Spinal cord (tissue), 10 donors: ENCODE measurements around the gene INPPL1. TPM values are rescaled to one million over a fixed set of nuclear protein-coding genes. Genes with fewer than 3 reads are reported as not detected.
"Not testable (repeated sequence)": the region's sequence is repeated elsewhere in the genome, so short reads cannot be mapped to it uniquely, and the experiment has no call there.

ENCODE experiments used
- DNase-seq, 6 donors: peaks; one replicate each; pipeline versions ENCODE4 v3.0.0 to v3.0.0-alpha.2; 2013 to 2015; ENCODE audit warnings: low spot score in 6 of 6, low read depth in 4 of 6
- H3K27ac ChIP-seq: one replicate; pipeline ENCODE4 v1.5.1; 2013; ENCODE audit warnings: low read depth, low read length, control low read depth
- H3K27me3 ChIP-seq: one replicate; pipeline ENCODE4 v1.6.1; 2013; ENCODE audit warnings: low read length; ENCODE audit not compliant: control insufficient read depth, insufficient read depth
- H3K36me3 ChIP-seq: one replicate; pipeline ENCODE4 v1.6.1; 2013; ENCODE audit warnings: low read length; ENCODE audit not compliant: control insufficient read depth, insufficient read depth
- H3K4me1 ChIP-seq: one replicate; pipeline ENCODE4 v1.6.1; 2013; ENCODE audit warnings: low read length; ENCODE audit not compliant: control insufficient read depth, insufficient read depth
- H3K4me3 ChIP-seq: one replicate; pipeline ENCODE4 v1.5.1; 2013; ENCODE audit warnings: low read depth, low read length, control low read depth
- H3K9me3 ChIP-seq: one replicate; pipeline ENCODE4 v1.6.1; 2013; ENCODE audit warnings: low read length; ENCODE audit not compliant: control insufficient read depth, insufficient read depth
- WGBS: methylation state at CpG from one replicate; pipeline ENCODE4 v1.1.5; 2013; ENCODE audit warnings: missing lambda C conversion rate; ENCODE audit not compliant: insufficient coverage; 5-methylcytosine and 5-hydroxymethylcytosine counted together
- polyA plus RNA-seq, 2 donors: library from polyadenylated mRNA; unstranded; fragments of 120-200 nt; gene quantifications; one replicate each; pipeline ENCODE4 v1.2.1, GENCODE V29; 2013; ENCODE audit not compliant: insufficient read length in 2 of 2
- total RNA-seq, 2 donors: library from RNA; depleted of rRNA in 1 of 2; stranded (reverse); fragments of 120-200 nt in 1 of 2; fragments of >200 nt in 1 of 2; gene quantifications; one replicate each; pipeline versions ENCODE4 v1.2.3 to v1.2.4, GENCODE V29; 2013 to 2014
- donor health status: healthy.

INPPL1 gene
- total and polyA plus RNA-seq, 4 donors, result 34.1 to 147 (median 112) TPM

DNA sequence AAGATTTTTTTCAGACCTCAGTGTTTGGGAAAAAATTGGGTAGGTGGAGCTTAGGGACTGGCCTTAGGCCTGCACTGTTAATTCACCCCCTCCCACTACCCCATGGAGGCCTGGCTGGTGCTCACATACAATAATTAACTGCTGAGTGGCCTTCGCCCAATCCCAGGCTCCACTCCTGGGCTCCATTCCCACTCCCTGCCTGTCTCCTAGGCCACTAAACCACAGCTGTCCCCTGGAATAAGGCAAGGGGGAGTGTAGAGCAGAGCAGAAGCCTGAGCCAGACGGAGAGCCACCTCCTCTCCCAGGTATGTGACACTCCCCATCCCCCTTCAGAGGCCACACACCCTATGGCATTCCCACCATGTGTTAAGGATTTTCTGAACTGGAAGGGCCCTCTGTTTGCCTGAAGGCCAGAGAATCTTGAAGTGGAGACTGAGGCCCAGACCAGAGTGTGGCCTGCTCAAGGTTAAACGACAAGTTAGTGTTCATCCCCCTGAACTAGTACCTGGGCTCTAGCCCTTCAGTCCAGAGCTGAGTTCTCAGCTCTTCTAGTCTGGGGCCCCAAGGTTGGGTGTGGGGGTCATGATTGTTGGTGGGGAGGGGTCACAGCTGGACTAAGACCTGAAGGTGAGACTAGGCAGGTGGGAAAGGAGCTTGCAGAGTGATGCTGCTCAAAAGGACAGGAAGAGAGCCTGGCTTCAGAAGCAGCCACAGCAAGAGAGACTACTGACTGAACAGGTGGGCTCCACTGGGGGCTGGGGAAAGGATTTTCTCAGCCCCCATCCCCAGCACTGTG lies 34.9 kb upstream of the INPPL1 start:
- peak overlapping the region; percentile 27 for H3K27ac ChIP-seq
- peaks cover 10% of the 10 kb centered on the region for H3K4me1 ChIP-seq
- no peaks in the 10 kb centered on the region for H3K27me3 ChIP-seq
- peak in 5 of 6 donors; percentile 13 to 83 (median 38) for DNase-seq
- H3K4me3 ChIP-seq, result no peak overlapping the region
- 70% methylated on average over 2 of the region's 3 CpGs for WGBS
- H3K36me3 ChIP-seq, result no peaks in the 10 kb centered on the region
- H3K9me3 ChIP-seq, result no peaks in the 10 kb centered on the region

DNA sequence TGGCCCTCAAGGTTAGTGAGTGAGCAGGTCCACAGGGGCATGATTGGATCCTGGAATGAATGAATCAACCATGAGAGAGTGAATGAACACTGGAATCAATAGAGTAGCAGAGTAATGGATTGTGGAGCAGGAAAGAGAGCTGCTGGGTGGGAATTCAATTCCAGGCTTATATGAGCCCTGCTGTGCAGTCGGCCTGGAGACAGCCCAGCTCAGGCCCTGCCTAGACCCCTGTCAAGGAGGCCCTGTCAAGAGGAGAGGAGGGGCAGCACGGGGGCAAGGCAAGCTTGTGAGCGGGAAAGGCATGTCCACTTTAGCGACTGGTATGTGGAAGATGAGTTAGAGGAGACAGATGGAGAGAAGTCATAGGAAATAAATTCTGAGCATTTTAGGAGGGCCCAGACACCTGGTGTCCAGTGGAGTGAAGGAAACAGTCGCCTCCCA lies 33.9 kb upstream of the INPPL1 start:
- no peaks in the 10 kb centered on the region for H3K9me3 ChIP-seq
- no peak overlapping the region for H3K27ac ChIP-seq
- no peak for DNase-seq
- peaks cover 10% of the 10 kb centered on the region for H3K4me1 ChIP-seq
- no peaks in the 10 kb centered on the region for H3K36me3 ChIP-seq
- no peaks in the 10 kb centered on the region for H3K27me3 ChIP-seq
- H3K4me3 ChIP-seq, result no peak overlapping the region
- WGBS, result 62% methylated on average over 5 of the region's 5 CpGs

DNA sequence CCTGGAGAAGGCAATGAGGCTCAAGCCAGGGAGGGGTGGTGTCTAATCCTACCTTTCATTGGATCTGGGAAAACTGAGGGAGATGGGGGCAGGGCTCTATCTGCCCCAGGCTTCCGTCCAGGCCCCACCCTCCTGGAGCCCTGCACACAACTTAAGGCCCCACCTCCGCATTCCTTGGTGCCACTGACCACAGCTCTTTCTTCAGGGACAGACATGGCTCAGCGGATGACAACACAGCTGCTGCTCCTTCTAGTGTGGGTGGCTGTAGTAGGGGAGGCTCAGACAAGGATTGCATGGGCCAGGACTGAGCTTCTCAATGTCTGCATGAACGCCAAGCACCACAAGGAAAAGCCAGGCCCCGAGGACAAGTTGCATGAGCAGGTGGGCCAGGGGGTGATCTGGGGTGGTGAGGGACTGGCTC lies 32.6 kb upstream of the INPPL1 start, which contains the start of gene FOLR1:
Gene FOLR1 (plus strand): TSS at position 180 of the 421 bp plus-strand sequence. CDS start 34 bp downstream, at position 214.
- no peaks in the 10 kb centered on the region for H3K27me3 ChIP-seq
- no peaks in the 10 kb centered on the region for H3K9me3 ChIP-seq
- no peak for DNase-seq
- H3K4me3 ChIP-seq, result no peak within 1 kb of the TSS
- no peaks in the 10 kb centered on the region for H3K36me3 ChIP-seq
- H3K27ac ChIP-seq, result no peak within 1 kb of the TSS
- H3K4me1 ChIP-seq, result peaks cover 10% of the 10 kb centered on the region
- WGBS, result 79% methylated on average over 3 of the region's 5 CpGs

DNA sequence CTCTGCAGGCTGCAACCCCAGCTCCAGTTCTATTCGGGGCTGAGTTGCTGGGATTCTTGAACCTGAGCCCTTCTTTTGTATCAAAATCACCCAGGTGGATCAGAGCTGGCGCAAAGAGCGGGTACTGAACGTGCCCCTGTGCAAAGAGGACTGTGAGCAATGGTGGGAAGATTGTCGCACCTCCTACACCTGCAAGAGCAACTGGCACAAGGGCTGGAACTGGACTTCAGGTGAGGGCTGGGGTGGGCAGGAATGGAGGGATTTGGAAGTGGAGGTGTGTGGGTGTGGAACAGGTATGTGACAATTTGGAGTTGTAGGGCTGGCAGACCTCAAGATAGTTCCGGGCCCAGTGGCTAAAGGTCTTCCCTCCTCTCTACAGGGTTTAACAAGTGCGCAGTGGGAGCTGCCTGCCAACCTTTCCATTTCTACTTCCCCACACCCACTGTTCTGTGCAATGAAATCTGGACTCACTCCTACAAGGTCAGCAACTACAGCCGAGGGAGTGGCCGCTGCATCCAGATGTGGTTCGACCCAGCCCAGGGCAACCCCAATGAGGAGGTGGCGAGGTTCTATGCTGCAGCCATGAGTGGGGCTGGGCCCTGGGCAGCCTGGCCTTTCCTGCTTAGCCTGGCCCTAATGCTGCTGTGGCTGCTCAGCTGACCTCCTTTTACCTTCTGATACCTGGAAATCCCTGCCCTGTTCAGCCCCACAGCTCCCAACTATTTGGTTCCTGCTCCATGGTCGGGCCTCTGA lies 28.9 kb upstream of the INPPL1 start:
- no peaks in the 10 kb centered on the region for H3K27me3 ChIP-seq
- 86% methylated on average over 11 of the region's 12 CpGs for WGBS
- no peak overlapping the region for H3K27ac ChIP-seq
- H3K36me3 ChIP-seq, result no peaks in the 10 kb centered on the region
- no peak for DNase-seq
- no peaks in the 10 kb centered on the region for H3K4me1 ChIP-seq
- H3K4me3 ChIP-seq, result no peak overlapping the region
- H3K9me3 ChIP-seq, result no peaks in the 10 kb centered on the region

DNA sequence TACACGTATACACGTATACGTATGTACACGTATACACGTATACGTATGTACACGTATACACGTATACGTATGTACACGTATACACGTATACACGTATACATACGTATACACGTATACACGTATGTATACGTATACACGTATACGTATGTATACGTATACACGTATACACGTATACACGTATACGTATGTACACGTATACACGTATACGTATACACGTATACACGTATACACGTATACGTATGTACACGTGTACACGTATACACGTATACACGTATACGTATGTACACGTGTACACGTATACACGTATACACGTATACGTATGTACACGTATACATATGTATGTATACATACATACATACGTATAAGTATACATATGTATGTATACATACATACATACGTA lies 23.1 kb upstream of the INPPL1 start:
- not testable (repeated sequence) for H3K27ac ChIP-seq, H3K36me3 ChIP-seq, H3K27me3 ChIP-seq, DNase-seq, H3K4me1 ChIP-seq, H3K9me3 ChIP-seq, H3K4me3 ChIP-seq
- 92% methylated on average over 25 of the region's 43 CpGs for WGBS

DNA sequence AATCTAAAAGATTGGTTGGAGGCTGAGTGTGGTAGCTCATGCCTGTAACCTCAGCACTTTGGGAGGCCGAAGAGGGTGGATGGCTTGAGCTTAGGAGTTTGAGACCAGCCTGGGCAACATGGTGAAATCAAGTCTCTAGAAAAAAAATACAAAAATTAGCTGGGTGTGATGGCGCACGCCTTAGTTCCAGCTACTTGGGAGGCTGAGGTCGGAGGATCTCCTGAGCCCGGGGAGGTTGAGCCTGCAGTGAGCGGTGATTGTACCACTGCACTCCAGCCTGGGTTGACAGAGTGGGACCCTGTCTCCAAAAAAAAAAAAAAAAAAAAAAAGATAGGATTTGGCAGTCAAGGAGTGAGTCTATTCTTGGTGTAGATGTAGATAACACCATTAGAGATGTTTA lies 22.0 kb upstream of the INPPL1 start:
- WGBS, result 95% methylated on average over 6 of the region's 6 CpGs
- Histone ChIP-seq H3K27me3 (no peaks in the 10 kb centered on the region), H3K9me3 (no peaks in the 10 kb centered on the region), H3K36me3 (no peaks in the 10 kb centered on the region), H3K4me3 (no peak overlapping the region), H3K4me1 (no peaks in the 10 kb centered on the region), H3K27ac (no peak overlapping the region)
- DNase-seq, result no peak

DNA sequence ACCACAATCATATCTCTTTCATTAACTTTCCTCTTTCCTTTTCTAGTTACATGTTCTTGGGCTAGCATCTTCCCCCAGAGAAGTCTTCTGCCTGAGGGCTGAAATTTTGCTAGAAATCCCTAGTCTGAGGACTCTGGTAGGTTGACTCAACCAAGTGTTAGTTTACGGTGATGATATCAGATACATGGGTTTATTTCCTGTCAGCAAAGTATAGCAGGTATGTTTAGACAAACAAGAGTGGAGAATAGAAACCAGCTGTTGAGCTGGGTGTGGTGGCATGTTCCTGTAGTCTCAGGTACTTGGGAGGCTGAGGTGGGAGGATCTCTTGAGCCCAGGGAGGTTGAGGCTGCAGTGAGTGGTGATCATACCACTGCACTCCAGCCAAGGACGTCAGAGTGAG lies 21.4 kb upstream of the INPPL1 start:
- Histone ChIP-seq H3K27me3 (no peaks in the 10 kb centered on the region), H3K27ac (no peak overlapping the region), H3K36me3 (no peaks in the 10 kb centered on the region), H3K4me3 (no peak overlapping the region), H3K4me1 (no peaks in the 10 kb centered on the region), H3K9me3 (no peaks in the 10 kb centered on the region)
- 86% methylated on average over 1 of the region's 2 CpGs for WGBS
- DNase-seq, result no peak

DNA sequence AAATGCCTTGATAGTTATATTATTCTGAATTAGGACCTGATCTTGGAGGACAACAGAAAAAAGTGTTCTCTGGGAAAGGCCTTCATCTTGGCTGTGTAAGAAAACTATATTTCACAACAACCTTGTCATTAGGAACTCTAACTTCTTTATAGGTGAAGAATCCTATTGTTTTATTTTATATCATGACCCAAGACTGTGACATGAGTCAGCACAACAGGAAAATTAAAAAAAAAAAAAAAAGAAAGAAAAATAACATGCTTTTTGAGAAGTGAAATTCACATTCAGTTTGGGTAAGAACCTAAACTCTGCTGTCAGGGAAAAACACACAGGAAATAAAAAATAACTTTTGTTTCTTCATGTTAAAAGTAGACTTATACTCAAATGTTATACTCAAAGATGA lies 19.7 kb upstream of the INPPL1 start:
- Histone ChIP-seq H3K4me3 (no peak overlapping the region), H3K27ac (no peak overlapping the region), H3K36me3 (no peaks in the 10 kb centered on the region), H3K9me3 (peaks cover 5% of the 10 kb centered on the region), H3K4me1 (no peaks in the 10 kb centered on the region), H3K27me3 (no peaks in the 10 kb centered on the region)
- DNase-seq, result no peak

DNA sequence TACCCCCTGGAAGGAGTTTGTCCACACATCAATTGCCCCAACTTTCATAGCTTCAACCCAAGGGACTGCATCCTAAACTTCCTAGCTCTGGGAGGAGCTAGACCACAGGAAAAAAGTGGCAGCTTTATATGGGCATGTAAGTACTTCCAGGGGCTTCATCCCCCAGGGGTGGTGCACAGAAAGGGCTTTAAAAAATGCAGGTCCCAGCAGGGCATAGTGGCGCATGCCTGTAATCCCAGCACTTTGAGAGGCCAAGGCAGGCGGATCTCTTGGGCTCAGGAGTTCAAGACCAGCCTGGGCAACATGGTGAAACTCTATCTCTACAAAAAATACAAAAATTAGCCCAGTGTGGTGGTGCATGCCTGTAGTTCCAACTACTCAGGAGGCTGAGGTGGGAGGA lies 17.8 kb upstream of the INPPL1 start:
- DNase-seq, H3K27me3 ChIP-seq, H3K27ac ChIP-seq, H3K4me1 ChIP-seq, H3K9me3 ChIP-seq, H3K36me3 ChIP-seq, H3K4me3 ChIP-seq: not testable (repeated sequence)
- 80% methylated on average over 2 of the region's 2 CpGs for WGBS

DNA sequence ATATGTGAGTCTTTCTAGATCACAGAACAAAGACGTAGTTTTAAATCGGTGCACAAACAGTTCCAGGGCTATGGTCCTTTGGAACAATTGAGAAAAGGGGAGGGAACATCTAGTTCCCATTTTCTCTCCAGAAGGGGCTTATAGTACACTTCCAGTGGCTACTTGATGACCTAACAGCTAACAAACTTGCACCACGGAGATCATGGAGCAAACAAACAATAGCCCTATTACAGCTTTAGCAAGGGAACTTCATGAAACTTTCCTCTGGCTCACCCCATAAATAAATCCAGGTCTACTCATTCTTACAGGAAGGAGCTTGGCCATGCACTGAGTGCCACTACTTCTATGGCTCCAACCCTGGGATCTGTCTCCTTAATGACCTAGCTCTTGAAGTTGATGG lies 16.3 kb upstream of the INPPL1 start:
- Histone ChIP-seq H3K9me3 (peaks cover 5% of the 10 kb centered on the region), H3K4me1 (no peaks in the 10 kb centered on the region), H3K4me3 (no peak overlapping the region), H3K27ac (no peak overlapping the region), H3K36me3 (no peaks in the 10 kb centered on the region), H3K27me3 (no peaks in the 10 kb centered on the region)
- WGBS, result 69% methylated on average over 1 of the region's 3 CpGs
- DNase-seq, result no peak
